Nephron progenitor cell (in vitro differentiated cells): ENCODE data around the gene XPC.
"Not testable (repeated sequence)": the region's sequence is repeated elsewhere in the genome, so short reads cannot be mapped to it uniquely, and the experiment has no call there.

ENCODE experiments used
- DNase-seq: peaks from one replicate; pipeline ENCODE4 v3.0.0; 2021
- H3K27ac Mint-ChIP-seq: 2 replicates; pipeline ENCODE4 v1.8.0; 2021; ENCODE audit warnings: mild to moderate bottlenecking, moderate library complexity, mixed read lengths
- H3K27me3 Mint-ChIP-seq: 2 replicates; pipeline ENCODE4 v1.8.0; 2021; ENCODE audit warnings: mild to moderate bottlenecking, low read depth, mixed read lengths; ENCODE audit not compliant: poor library complexity
- H3K36me3 Mint-ChIP-seq: 2 replicates; pipeline ENCODE4 v1.8.0; 2021; ENCODE audit warnings: low read depth, mixed read lengths
- H3K4me1 Mint-ChIP-seq: 2 replicates; pipeline ENCODE4 v1.8.0; 2021; ENCODE audit warnings: mixed read lengths
- H3K4me3 Mint-ChIP-seq: 2 replicates; pipeline ENCODE4 v1.8.0; 2021; ENCODE audit warnings: mild to moderate bottlenecking, moderate library complexity, mixed read lengths
- H3K9me3 Mint-ChIP-seq: 2 replicates; pipeline ENCODE4 v1.8.0; 2021; ENCODE audit warnings: mild to moderate bottlenecking, moderate library complexity, mixed read lengths
- CTCF ChIP-seq: fragments of 200-600 bp; sonication (generic); IDR thresholded peaks from 2 replicates; pipeline ENCODE4 v1.5.0; 2021; ENCODE audit warnings: antibody characterized with exemption

The XPC gene

DNA sequence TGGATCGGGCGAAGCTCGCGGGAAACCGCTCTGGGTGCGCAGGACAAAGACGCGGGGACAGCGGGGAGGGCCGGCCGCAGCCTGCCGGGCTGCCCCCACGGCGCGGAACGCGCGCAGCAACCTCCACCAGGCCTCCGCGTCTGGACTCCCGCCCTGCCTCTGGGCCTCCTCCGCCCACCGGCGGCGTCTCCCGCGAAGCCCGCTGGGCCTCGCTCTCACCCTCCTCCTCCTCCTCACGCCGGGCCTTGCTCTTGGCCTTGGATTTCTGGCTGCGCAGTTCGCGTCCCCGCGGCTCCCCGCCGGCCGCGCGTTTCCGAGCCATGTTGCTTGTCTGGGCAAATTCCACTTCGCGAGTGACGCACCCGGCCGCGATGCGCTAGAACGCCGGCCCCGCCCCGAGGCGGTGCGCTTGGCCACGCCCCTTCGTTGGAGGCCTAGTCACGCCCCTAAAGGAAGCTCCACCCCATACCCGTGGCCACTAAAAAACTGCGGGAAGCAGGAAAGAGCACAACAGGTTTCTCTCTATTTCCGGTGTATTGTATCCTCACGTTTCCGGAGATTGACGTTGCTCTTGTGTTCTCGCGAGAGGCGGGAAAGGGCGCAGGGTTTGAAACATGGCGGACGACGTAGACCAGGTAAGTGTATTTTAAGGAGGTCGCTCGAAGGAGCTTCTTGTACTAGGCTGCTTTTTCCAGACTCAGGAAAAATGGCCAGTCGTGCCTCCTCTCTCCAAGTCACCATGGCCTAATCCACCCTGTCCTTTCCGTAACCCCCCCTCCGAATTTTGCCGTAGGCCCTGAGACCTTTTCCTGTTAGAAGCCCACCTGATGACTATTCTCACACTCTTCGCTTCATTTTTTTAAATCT is at the start of gene XPC, which contains the start of gene LSM3:
TSS of gene XPC (minus strand) at position 355 of the 867 bp plus-strand sequence. CDS start at position 322, 33 bp downstream.
TSS of gene LSM3 (plus strand) at position 571 of the 867 bp plus-strand sequence. CDS start at position 615, 44 bp downstream.
- H3K4me3 Mint-ChIP-seq = peak within 1 kb of the TSS; percentile 98
- H3K27ac Mint-ChIP-seq = peak within 1 kb of the TSS; percentile 99
- no peaks in the 10 kb centered on the region for H3K9me3 Mint-ChIP-seq
- H3K27me3 Mint-ChIP-seq = no peaks in the 10 kb centered on the region
- peaks cover 55% of the 10 kb centered on the region for H3K4me1 Mint-ChIP-seq
- H3K36me3 Mint-ChIP-seq = peaks cover 22% of the 10 kb centered on the region
- no peak for TF ChIP-seq CTCF
- DNase-seq = peak; percentile 97

- Mint-ChIP-seq H3K27me3 (peaks cover 16% of the 10 kb centered on the region), H3K4me1 (peaks cover 33% of the 10 kb centered on the region), H3K9me3 (peaks cover 31% of the 10 kb centered on the region), H3K4me3 (no peak overlapping the region), H3K27ac (no peak overlapping the region), H3K36me3 (peaks cover 16% of the 10 kb centered on the region)
- TF ChIP-seq CTCF = no peak
- DNase-seq = no peak
Observed at GRCh38 chr3:14227856-14228255, 49.5 kb upstream of the XPC start.

- H3K9me3 Mint-ChIP-seq = peaks cover 38% of the 10 kb centered on the region
- DNase-seq, H3K4me3 Mint-ChIP-seq, H3K27ac Mint-ChIP-seq: not testable (repeated sequence)
- peaks cover 33% of the 10 kb centered on the region for H3K4me1 Mint-ChIP-seq
- peaks cover 15% of the 10 kb centered on the region for H3K27me3 Mint-ChIP-seq
- H3K36me3 Mint-ChIP-seq = peaks cover 27% of the 10 kb centered on the region
Observed at GRCh38 chr3:14226351-14226750, 48.0 kb upstream of the XPC start.

GRCh38 chr3:14225421-14225820 is 47.0 kb upstream of the XPC start:
- H3K27me3 Mint-ChIP-seq = peaks cover 8% of the 10 kb centered on the region
- TF ChIP-seq CTCF = no peak
- peaks cover 33% of the 10 kb centered on the region for H3K4me1 Mint-ChIP-seq
- H3K9me3 Mint-ChIP-seq = peaks cover 41% of the 10 kb centered on the region
- H3K36me3 Mint-ChIP-seq = peaks cover 28% of the 10 kb centered on the region
- DNase-seq = no peak
- H3K27ac Mint-ChIP-seq = no peak overlapping the region
- H3K4me3 Mint-ChIP-seq = no peak overlapping the region

DNA sequence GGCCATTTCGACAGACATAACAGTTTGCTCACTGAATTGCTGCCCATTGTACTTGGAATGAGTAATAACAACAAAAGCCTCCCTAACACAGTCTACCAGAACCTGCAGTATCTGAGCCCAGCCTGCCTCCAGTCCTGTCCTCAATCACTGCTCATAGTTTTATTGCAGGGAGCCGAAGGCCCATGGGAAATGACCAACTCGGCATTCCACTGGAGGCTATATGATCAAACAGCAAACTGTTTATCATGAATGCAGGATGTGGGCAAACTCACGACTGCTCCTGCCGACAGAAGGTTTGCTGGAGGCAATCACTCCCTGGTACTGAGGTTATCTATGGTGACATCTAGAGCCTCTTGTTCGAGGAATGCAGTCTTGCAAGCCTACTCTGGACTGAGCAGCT is 46.5 kb upstream of the XPC start:
- no peak for DNase-seq
- no peak for TF ChIP-seq CTCF
- H3K27ac Mint-ChIP-seq = no peak overlapping the region
- peaks cover 12% of the 10 kb centered on the region for H3K27me3 Mint-ChIP-seq
- peaks cover 33% of the 10 kb centered on the region for H3K4me1 Mint-ChIP-seq
- peaks cover 27% of the 10 kb centered on the region for H3K36me3 Mint-ChIP-seq
- H3K9me3 Mint-ChIP-seq = peaks cover 41% of the 10 kb centered on the region
- no peak overlapping the region for H3K4me3 Mint-ChIP-seq

DNA sequence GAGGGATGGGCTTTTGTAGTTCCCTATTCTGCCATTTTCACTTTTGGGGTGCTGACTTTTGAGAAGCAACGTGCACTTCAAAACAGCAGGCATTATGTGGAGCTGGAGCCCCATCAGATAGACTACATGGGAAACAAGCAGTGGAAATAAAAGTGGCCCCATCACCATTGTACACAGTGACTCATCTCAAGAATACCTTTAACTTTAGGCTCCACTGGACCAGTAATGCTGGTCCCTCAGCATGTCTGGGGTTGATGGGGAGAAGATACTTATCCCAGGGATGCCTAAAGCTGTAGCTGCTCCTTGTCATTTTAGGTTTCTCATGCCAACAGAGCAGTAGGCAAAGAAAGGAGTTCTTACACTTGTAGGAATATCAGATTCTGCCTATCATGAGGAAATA is 45.2 kb upstream of the XPC start:
- peaks cover 32% of the 10 kb centered on the region for H3K4me1 Mint-ChIP-seq
- H3K27me3 Mint-ChIP-seq = peaks cover 20% of the 10 kb centered on the region
- peaks cover 47% of the 10 kb centered on the region for H3K9me3 Mint-ChIP-seq
- H3K27ac Mint-ChIP-seq = no peak overlapping the region
- TF ChIP-seq CTCF = no peak
- peaks cover 31% of the 10 kb centered on the region for H3K36me3 Mint-ChIP-seq
- no peak for DNase-seq
- H3K4me3 Mint-ChIP-seq = no peak overlapping the region
